PC-3 (cell line): ENCODE data around the gene RIN2. TPM values are rescaled to one million over a fixed set of nuclear protein-coding genes. Genes with fewer than 3 reads are reported as not detected.

Experiments
- ATAC-seq: fragments of 200-7000 bp; cut with Tn5 transposase; 2 replicates; pipeline ENCODE4 v1.9.1; 2020; ENCODE audit warnings: mild to moderate bottlenecking, moderate library complexity
- BruUV-seq: library from RNA; stranded (reverse); fragments of 400-500 nt; replicated peaks from 2 replicates; lab custom pipeline; 2021; lab: Mats Ljungman, UMichigan
- CTCF ChIA-PET: fragments of 300-600 bp; sonication (Branson Sonifier 250); formaldehyde crosslinking; loops from one replicate; lab custom pipeline; 2022; ENCODE audit warnings: antibody characterized with exemption; lab: Charles Lee
- POLR2A ChIA-PET: fragments of 300-600 bp; sonication (Branson Sonifier 250); formaldehyde crosslinking; loops from one replicate; lab custom pipeline; 2022; ENCODE audit warnings: antibody characterized with exemption; ENCODE audit not compliant: unreplicated experiment; lab: Charles Lee
- DNase-seq: peaks from one replicate; pipeline ENCODE4 v3.0.0-alpha.2; 2015
- H2AFZ ChIP-seq: fragments of 300-600 bp; sonication (generic); 2 replicates; pipeline ENCODE4 v1.6.0; 2016; ENCODE audit warnings: antibody characterized with exemption, low read length
- H3F3A ChIP-seq: fragments of 300-600 bp; sonication (generic); one replicate; pipeline ENCODE4 v1.6.0; 2017; ENCODE audit warnings: antibody characterized with exemption, low read length, control low read depth, mild to moderate bottlenecking; ENCODE audit not compliant: unreplicated experiment
- H3K27ac ChIP-seq: fragments of 300-600 bp; sonication (generic); 2 replicates; pipeline ENCODE4 v1.5.1; 2016; ENCODE audit warnings: mild to moderate bottlenecking, low read length
- H3K27me3 ChIP-seq: fragments of 300-600 bp; sonication (generic); 2 replicates; pipeline ENCODE4 v1.6.1; 2016; ENCODE audit warnings: low read length, mixed read lengths
- H3K36me3 ChIP-seq: fragments of 300-600 bp; sonication (generic); 2 replicates; pipeline ENCODE4 v1.6.1; 2016; ENCODE audit warnings: low read depth, mixed run types, low read length, mixed read lengths
- H3K4me1 ChIP-seq: fragments of 300-600 bp; sonication (generic); 2 replicates; pipeline ENCODE4 v1.5.1; 2016; ENCODE audit warnings: low read length; ENCODE audit not compliant: insufficient read depth
- H3K4me2 ChIP-seq: fragments of 300-600 bp; sonication (generic); 2 replicates; pipeline ENCODE4 v1.6.0; 2016; ENCODE audit warnings: low read length
- H3K4me3 ChIP-seq: fragments of 300-600 bp; sonication (generic); 2 replicates; pipeline ENCODE4 v1.5.1; 2016; ENCODE audit warnings: mild to moderate bottlenecking, low read length, mixed read lengths
- H3K79me2 ChIP-seq: fragments of 300-600 bp; sonication (generic); 2 replicates; pipeline ENCODE4 v1.6.1; 2017; ENCODE audit warnings: low read length, mixed read lengths
- H3K9ac ChIP-seq: fragments of 300-600 bp; sonication (generic); 2 replicates; pipeline ENCODE4 v1.6.0; 2016; ENCODE audit warnings: mild to moderate bottlenecking, low read length
- H3K9me2 ChIP-seq: fragments of 300-600 bp; sonication (generic); replicated peaks from 2 replicates; pipeline ENCODE4 v1.6.1; 2016; ENCODE audit warnings: mixed run types, low read length, mixed read lengths
- H3K9me3 ChIP-seq: fragments of 300-600 bp; sonication (generic); 2 replicates; pipeline ENCODE4 v1.6.1; 2016; ENCODE audit warnings: low read length, mixed read lengths
- H4K20me1 ChIP-seq: fragments of 300-600 bp; sonication (generic); 2 replicates; pipeline ENCODE4 v1.6.1; 2016; ENCODE audit warnings: low read length, mixed read lengths
- EZH2 ChIP-seq: fragments of 300-600 bp; sonication (generic); IDR thresholded peaks from one replicate; pipeline ENCODE4 v1.6.1; 2017; ENCODE audit warnings: antibody characterized with exemption, mild to moderate bottlenecking, low read length; ENCODE audit not compliant: unreplicated experiment
- EZH2phosphoT487 ChIP-seq: fragments of 300-600 bp; sonication (generic); IDR thresholded peaks from 2 replicates; pipeline ENCODE4 v1.6.1; 2018; ENCODE audit warnings: mild to moderate bottlenecking, antibody characterized with exemption, low read length, borderline replicate concordance
- intact Hi-C: fragments of 100-400 bp; cut with micrococcal nuclease; formaldehyde crosslinking; loops from 2 replicates; pipeline ENCODE4 v1.9.0; 2023
- total RNA-seq: library from RNA; depleted of rRNA; stranded (reverse); fragments of >200 nt; gene quantifications from 2 replicates; pipeline ENCODE4 v1.2.3, GENCODE V29; 2014
- TF ChIP-seq, protein P1 (sequence below): fragments of 300-600 bp; sonication (generic); conservative IDR thresholded peaks from 2 replicates; pipeline ENCODE4 v1.5.1; 2017; ENCODE audit warnings: antibody characterized with exemption, low read depth, mild to moderate bottlenecking, low read length

The RIN2 gene
- total RNA-seq, 1 experiment from 2014 or later = 69.8 TPM

DNA sequence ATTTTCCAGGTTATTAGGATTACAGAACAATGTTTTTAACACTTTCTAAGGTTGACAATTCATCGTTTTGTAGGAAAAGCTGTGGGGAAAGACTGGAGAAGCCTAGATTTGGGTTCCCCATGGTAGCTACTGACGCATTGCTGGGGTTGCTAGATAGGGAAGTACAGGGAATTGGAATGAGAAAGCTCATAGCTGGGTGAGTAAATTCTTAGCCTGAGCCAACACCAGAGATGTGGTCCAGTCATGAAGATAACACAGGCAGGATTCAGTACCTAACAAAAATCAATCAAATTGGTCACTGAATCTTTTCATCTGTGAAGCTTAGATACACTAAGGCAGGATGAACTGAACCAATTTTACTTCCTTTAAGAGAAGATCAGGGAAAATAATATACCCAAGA lies 35.7 kb downstream of the RIN2 start:
- H3K9me3 ChIP-seq = peaks cover 11% of the 10 kb centered on the region
- BruUV-seq = no TSS peak
- H3K27me3 ChIP-seq = no peaks in the 10 kb centered on the region
- H3K4me2 ChIP-seq = no peak overlapping the region
- H3K4me3 ChIP-seq = no peak overlapping the region
- H4K20me1 ChIP-seq = no peaks in the 10 kb centered on the region
- H3K27ac ChIP-seq = no peak overlapping the region
- no peak overlapping the region for H2AFZ ChIP-seq
- no peaks in the 10 kb centered on the region for H3K4me1 ChIP-seq
- no peaks in the 10 kb centered on the region for H3K79me2 ChIP-seq
- no peak for TF ChIP-seq EZH2phosphoT487
- no peak for TF ChIP-seq EZH2
- TF ChIP-seq, protein P1, sequence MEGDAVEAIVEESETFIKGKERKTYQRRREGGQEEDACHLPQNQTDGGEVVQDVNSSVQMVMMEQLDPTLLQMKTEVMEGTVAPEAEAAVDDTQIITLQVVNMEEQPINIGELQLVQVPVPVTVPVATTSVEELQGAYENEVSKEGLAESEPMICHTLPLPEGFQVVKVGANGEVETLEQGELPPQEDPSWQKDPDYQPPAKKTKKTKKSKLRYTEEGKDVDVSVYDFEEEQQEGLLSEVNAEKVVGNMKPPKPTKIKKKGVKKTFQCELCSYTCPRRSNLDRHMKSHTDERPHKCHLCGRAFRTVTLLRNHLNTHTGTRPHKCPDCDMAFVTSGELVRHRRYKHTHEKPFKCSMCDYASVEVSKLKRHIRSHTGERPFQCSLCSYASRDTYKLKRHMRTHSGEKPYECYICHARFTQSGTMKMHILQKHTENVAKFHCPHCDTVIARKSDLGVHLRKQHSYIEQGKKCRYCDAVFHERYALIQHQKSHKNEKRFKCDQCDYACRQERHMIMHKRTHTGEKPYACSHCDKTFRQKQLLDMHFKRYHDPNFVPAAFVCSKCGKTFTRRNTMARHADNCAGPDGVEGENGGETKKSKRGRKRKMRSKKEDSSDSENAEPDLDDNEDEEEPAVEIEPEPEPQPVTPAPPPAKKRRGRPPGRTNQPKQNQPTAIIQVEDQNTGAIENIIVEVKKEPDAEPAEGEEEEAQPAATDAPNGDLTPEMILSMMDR = no peak
- ChIA-PET POLR2A (no interaction called here), CTCF (no interaction called here)
- intact Hi-C loops = no loop called here
- H3K9ac ChIP-seq = no peak overlapping the region
- DNase-seq (no peak), ATAC-seq (no peak)
- no peaks in the 10 kb centered on the region for H3K9me2 ChIP-seq
- peaks cover 11% of the 10 kb centered on the region for H3K36me3 ChIP-seq
- H3F3A ChIP-seq = no peaks in the 10 kb centered on the region

DNA sequence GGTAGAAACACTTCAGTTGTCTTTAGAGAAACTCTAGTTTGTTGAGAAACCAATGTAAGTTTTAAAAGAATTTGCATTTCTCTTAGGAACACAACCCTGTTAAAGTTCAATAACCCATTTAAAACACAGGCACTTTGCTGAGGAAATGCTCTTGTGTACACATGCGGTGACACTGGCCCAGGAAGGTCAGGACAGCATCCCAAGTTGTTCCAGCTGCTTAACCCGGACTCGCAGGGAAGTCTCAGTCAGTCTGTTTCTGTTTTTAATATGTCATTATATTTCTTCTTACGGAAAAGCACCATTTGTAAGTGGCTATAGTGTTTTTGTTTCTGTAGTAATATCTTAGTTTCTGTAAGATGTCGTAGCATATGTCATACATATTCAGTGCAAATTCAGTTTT lies 36.9 kb downstream of the RIN2 start:
- Histone ChIP-seq H2AFZ (no peak overlapping the region), H3F3A (no peaks in the 10 kb centered on the region), H3K27ac (no peak overlapping the region), H3K79me2 (no peaks in the 10 kb centered on the region), H3K9ac (no peak overlapping the region), H3K36me3 (0 out of 2 replicates have a peak, but pooled peaks cover under 1% of the 10 kb centered on the region), H3K4me3 (no peak overlapping the region), H4K20me1 (no peaks in the 10 kb centered on the region), H3K4me2 (no peak overlapping the region), H3K27me3 (no peaks in the 10 kb centered on the region), H3K4me1 (no peaks in the 10 kb centered on the region), H3K9me3 (no peaks in the 10 kb centered on the region), H3K9me2 (no peaks in the 10 kb centered on the region)
- ChIA-PET POLR2A (no interaction called here), CTCF (no interaction called here)
- TF ChIP-seq EZH2 = no peak
- TF ChIP-seq EZH2phosphoT487 = no peak
- TF ChIP-seq, protein P1 = no peak
- ATAC-seq = no peak
- BruUV-seq = no TSS peak
- intact Hi-C loops = no loop called here
- DNase-seq = no peak

DNA sequence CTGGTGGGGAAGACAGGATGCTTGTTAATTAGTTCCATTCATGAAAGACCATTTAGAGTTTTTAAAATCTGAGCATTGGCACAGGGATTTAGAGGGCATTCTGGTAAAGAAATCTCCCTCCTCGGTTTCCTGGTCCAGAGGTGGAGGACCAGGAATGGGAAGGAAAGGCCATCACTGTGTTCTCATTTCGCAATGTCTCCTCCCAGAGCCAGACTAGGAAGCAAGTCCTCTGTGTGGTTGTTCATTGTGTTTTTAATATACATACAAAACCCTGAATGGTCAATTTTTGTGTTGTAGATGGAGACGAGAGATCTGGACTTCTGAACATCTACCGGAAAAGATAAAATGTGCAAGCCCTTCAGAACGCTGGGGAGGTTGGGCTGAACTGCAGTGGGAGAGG lies 41.3 kb downstream of the RIN2 start:
- no peaks in the 10 kb centered on the region for H3K9me2 ChIP-seq
- H2AFZ ChIP-seq = no peak overlapping the region
- ChIA-PET POLR2A (no interaction called here), CTCF (no interaction called here)
- DNase-seq (no peak), ATAC-seq (no peak)
- intact Hi-C loops = no loop called here
- H3K4me3 ChIP-seq = no peak overlapping the region
- no peak overlapping the region for H3K9ac ChIP-seq
- no peaks in the 10 kb centered on the region for H3K36me3 ChIP-seq
- no peak overlapping the region for H3K27ac ChIP-seq
- TF ChIP-seq EZH2 (no peak), EZH2phosphoT487 (no peak)
- TF ChIP-seq, protein P1 = no peak
- H3K79me2 ChIP-seq = no peaks in the 10 kb centered on the region
- H3F3A ChIP-seq = no peaks in the 10 kb centered on the region
- BruUV-seq = no TSS peak
- H3K4me1 ChIP-seq = peaks cover 15% of the 10 kb centered on the region
- no peaks in the 10 kb centered on the region for H3K27me3 ChIP-seq
- H4K20me1 ChIP-seq = no peaks in the 10 kb centered on the region
- no peak overlapping the region for H3K4me2 ChIP-seq
- no peaks in the 10 kb centered on the region for H3K9me3 ChIP-seq
